Fibroblast of gingiva (primary cell): ENCODE data around the gene IFIH1.
A peak's percentile ranks its signal among the peaks of the same experiment; 100 is the strongest.

Experiments
- DNase-seq: peaks from one replicate; pipeline ENCODE4 v3.0.0-alpha.2; 2011; ENCODE audit warnings: low read depth

Gene IFIH1

GRCh38 chr2:162257425-162257824, 61.1 kb downstream of the IFIH1 start:
- peak; percentile 72 for DNase-seq

- DNase-seq: peak; percentile 59
Observed at GRCh38 chr2:162256591-162256991, 61.9 kb downstream of the IFIH1 start.

GRCh38 chr2:162254236-162254871, 64.1 kb downstream of the IFIH1 start:
- DNase-seq: no peak

DNA sequence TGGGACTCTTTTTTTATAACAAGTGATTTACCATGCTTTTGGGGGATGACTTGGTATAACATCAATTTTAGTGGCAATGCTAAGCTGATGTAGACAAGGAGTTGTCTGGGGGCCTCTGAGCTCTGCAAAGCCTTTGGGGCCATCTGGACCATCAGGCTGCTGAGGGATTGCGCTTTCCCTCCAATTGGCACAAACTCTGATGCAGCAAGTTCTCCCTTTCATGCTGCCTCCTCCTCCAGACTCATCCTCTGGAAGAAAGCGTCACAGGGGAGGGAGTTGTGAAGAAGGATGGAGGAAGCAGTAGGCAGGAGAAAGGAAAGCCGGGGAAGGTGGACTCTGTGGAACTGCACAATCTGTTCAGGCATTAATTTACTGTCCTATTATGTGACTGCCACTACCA, 65.0 kb downstream of the IFIH1 start:
- no peak for DNase-seq

DNA sequence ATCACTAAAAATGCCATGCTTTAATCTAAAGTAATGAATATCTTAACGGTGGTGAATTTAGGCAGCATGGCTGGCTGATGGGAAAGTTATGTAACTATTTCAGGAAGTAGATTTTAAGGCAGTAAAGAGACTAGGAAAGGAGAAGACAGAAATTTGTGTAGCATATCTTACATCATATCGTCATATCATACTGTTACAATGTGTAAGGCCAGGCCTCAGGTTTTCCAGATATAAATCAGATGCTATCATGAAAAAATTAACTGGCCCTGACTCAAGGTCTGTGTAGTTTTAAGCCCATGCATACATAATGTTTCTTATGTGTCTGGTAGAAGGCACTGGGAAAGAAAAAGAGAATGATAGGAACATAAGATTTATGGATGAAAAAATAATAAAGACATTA, 66.3 kb downstream of the IFIH1 start:
- no peak for DNase-seq

DNA sequence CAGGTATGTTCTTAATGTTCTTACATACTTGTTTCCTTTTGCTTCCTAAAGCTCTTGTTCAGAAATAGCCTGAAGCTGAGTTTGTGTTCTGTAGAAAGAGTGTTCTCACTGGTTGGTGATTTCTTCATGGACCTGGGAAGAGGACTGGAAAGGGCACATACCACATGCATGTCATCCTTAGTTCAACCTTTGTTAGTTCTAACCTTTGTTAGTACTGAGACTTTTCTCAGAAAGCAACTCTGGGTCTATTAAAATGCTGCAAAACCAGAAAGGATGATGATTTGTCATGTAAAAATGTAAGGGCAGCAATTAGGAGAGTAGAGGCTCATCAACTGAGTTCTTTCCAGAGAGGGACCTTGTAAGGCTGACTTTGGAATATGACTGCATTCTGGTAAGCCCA, 72.7 kb downstream of the IFIH1 start:
- peak; percentile 69 for DNase-seq

- DNase-seq: no peak
Observed at GRCh38 chr2:162245061-162245460, 73.4 kb downstream of the IFIH1 start.

GRCh38 chr2:162244541-162245031, 73.9 kb downstream of the IFIH1 start:
- peak; percentile 66 for DNase-seq

- DNase-seq: no peak
Observed at GRCh38 chr2:162243715-162244114, 74.8 kb downstream of the IFIH1 start.

GRCh38 chr2:162243294-162243693, 75.2 kb downstream of the IFIH1 start, which contains the start of gene FAP:
FAP (minus strand) TSS chr2:162243445; CDS start chr2:162243327, 118 bp downstream.
- peak; percentile 91 for DNase-seq

- DNase-seq: peak; percentile 91
Observed at GRCh38 chr2:162242586-162243280, 75.8 kb downstream of the IFIH1 start.

GRCh38 chr2:162241571-162241970, 76.9 kb downstream of the IFIH1 start:
- DNase-seq: no peak

GRCh38 chr2:162234620-162235462, 83.6 kb downstream of the IFIH1 start:
- DNase-seq: no peak

DNA sequence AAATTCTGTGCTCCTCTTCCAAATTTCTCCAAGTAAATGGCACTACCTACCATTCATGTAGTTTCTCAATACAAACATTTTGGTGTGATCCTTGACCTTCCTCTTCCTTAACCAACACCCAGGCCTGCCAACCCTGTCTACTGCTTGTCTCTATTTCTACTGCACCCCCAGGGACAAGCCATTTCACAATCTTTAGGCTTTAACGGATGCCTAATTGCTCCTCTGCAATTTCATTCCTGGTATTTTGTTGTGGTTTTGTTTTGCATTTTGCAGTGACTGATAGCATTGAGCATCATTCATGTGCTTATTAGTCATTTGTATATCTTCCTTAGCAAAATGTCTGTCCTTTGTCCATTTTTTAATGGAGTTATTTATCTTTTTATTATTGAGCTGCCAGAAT, 85.3 kb downstream of the IFIH1 start:
- DNase-seq: peak; percentile 93

DNA sequence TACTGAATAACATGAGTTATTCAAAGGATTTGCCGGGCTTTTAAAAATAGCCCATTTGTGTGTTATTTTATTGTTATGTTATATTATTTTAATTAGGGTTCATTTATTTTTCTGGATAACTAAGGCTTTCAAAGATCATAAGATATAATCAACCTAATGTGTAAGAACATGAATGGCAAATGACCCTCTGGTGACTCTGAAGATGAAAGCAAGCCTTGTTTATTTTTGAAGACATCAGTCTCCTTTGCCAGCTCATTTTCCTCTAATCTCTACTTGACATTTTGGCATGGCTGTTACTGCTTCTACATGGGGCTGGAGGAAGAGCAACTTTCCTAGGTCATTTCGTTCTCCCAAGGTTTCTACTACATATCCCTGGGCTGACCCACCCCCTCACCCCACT, 85.8 kb downstream of the IFIH1 start:
- no peak for DNase-seq

DNA sequence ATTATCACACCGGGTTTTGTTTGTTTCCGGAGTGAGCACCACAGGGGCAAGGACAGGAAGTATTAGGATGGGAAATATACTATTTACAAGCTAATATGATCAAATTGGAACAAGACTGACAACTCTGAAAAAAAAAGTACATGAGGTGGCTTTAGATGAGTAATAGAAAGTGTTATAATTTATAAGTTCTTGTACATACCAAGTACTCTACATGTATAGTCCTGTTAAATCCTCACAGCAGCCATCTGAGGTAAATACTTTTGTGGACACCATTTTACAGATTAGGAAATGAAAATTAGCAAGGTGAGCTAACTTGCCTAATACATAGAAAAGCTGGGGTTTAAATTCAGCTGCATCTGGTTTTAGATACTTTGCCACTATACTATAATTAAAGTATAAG, 86.5 kb downstream of the IFIH1 start:
- DNase-seq: no peak

- DNase-seq: no peak
Observed at GRCh38 chr2:162230761-162231160, 87.7 kb downstream of the IFIH1 start.

DNA sequence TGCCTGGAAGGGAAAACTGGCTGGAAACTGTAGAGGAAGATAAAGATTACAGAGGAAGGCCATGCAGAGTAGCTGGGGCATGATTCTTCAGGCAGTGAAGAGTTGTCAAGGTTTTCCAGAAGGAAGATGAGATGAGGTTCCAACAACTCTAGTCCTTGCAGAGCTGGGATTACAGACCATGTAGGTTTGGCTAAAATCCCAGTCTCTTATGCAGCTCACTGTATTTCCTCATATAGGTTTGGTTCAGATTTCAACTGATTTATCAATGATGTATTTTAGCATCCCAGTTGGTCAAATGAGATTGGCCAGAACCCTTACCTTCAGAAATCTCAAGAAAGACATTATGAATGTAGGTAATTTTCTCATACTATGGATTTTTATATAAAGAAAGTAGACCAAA, 91.6 kb downstream of the IFIH1 start:
- peak; percentile 33 for DNase-seq

- DNase-seq: peak; percentile 22
Observed at GRCh38 chr2:162221064-162221463, 97.4 kb downstream of the IFIH1 start.

DNA sequence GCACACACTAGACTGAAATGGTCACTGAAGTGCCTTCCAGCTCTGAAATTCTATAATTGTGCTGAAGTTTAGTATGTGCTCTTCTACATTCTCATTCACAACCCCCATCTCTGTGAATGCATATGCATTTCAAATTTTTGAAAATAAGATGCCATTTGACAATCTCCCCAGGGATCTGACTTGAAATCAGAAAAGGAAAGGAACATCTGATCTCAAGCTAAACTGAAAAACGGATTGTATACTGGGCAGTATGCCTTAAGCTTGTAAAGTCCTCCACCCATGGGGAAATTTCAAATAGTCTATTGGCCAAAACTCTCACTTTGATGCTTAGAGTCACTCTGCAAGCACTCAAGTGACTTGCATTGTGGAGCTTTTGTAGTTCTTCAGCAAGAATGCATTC, 98.1 kb downstream of the IFIH1 start:
- peak; percentile 79 for DNase-seq

GRCh38 chr2:162219426-162219825, 99.1 kb downstream of the IFIH1 start:
- DNase-seq: no peak

DNA sequence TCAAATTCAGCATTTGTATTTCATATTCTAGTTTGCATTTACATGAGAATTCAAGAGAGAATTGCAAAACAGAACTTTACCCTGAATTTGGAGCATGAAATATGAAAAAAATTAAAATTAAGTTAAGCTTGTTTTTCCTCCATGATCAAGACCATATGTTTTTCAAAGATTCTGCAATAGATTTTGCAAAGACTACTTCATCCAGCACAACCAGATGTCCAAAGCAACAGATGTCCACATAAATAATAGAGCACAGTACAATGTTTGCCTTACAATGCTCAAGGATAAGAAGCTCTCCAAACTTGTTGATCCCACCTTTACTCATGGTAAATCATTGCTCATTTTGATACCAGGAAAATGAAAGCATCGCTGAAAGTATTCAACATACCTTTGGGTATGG, 100.9 kb downstream of the IFIH1 start:
- peak; percentile 88 for DNase-seq
